HepG2 (cell line): ENCODE results near the gene CHRM5. TPM values are rescaled to one million over a fixed set of nuclear protein-coding genes. Genes with fewer than 3 reads are reported as not detected.

Source experiments
- ATF6 ChIP-seq: sonication (generic); formaldehyde crosslinking; conservative IDR thresholded peaks from 2 replicates; pipeline ENCODE4 v1.4.0; 2020; ENCODE audit warnings: missing genetic modification reagents
- EED ChIP-seq: sonication (generic); formaldehyde crosslinking; IDR thresholded peaks from 2 replicates; pipeline ENCODE4 v1.5.0; 2020; ENCODE audit warnings: mild to moderate bottlenecking, missing genetic modification reagents
- HOXA5 ChIP-seq: sonication (generic); formaldehyde crosslinking; IDR thresholded peaks from 2 replicates; pipeline ENCODE4 v1.4.0; 2020; ENCODE audit warnings: missing genetic modification reagents
- KDM3A ChIP-seq: IDR thresholded peaks from 2 replicates; pipeline ENCODE4 v1.6.1; 2018; ENCODE audit warnings: low read depth, missing compliant biosample characterization
- MEF2D ChIP-seq: sonication (generic); formaldehyde crosslinking; IDR thresholded peaks from 2 replicates; pipeline ENCODE4 v1.5.1; 2020; ENCODE audit warnings: mild to moderate bottlenecking, missing genetic modification reagents
- NKX3-1 ChIP-seq: sonication (generic); formaldehyde crosslinking; IDR thresholded peaks from 2 replicates; pipeline ENCODE4 v1.5.0; 2020; ENCODE audit warnings: missing genetic modification reagents
- PTBP1 ChIP-seq: fragments of 200-400 bp; formaldehyde crosslinking; IDR thresholded peaks from 2 replicates; pipeline ENCODE4 v1.6.1; 2018; ENCODE audit warnings: low read length, low read depth; ENCODE audit not compliant: poor library complexity, severe bottlenecking
- SNAI1 ChIP-seq: sonication (generic); formaldehyde crosslinking; IDR thresholded peaks from 2 replicates; pipeline ENCODE4 v1.5.0; 2020; ENCODE audit warnings: mild to moderate bottlenecking, missing genetic modification reagents, borderline replicate concordance
- SNAPC5 ChIP-seq: sonication (generic); formaldehyde crosslinking; IDR thresholded peaks from 2 replicates; pipeline ENCODE4 v1.8.1; 2023; ENCODE audit warnings: mild to moderate bottlenecking, missing genetic modification reagents, borderline replicate concordance
- SPEN ChIP-seq: sonication (generic); formaldehyde crosslinking; IDR thresholded peaks from 2 replicates; pipeline ENCODE4 v1.5.1; 2020; ENCODE audit warnings: low read depth, mild to moderate bottlenecking, missing genetic modification reagents
- TAF1 ChIP-seq: sonication (generic); formaldehyde crosslinking; IDR thresholded peaks from 2 replicates; pipeline ENCODE4 v1.4.0; 2020; ENCODE audit warnings: missing genetic modification reagents
- TARDBP ChIP-seq: sonication (generic); formaldehyde crosslinking; IDR thresholded peaks from 2 replicates; pipeline ENCODE4 v1.8.0; 2022; ENCODE audit warnings: mild to moderate bottlenecking, missing genetic modification reagents
- TEAD3 ChIP-seq: optimal IDR thresholded peaks from 2 replicates; pipeline ENCODE3; 2016; ENCODE audit warnings: borderline replicate concordance
- ZNF260 ChIP-seq: sonication (generic); formaldehyde crosslinking; IDR thresholded peaks from 2 replicates; pipeline ENCODE4 v1.4.0; 2020; ENCODE audit warnings: missing genetic modification reagents, low read depth, mild to moderate bottlenecking, borderline replicate concordance
- ZNF296 ChIP-seq: sonication (generic); formaldehyde crosslinking; conservative IDR thresholded peaks from 2 replicates; pipeline ENCODE4 v1.5.0; 2020; ENCODE audit warnings: mild to moderate bottlenecking, missing genetic modification reagents
- ZNF3 ChIP-seq: IDR thresholded peaks from 2 replicates; pipeline ENCODE4 v1.7.0; 2017; ENCODE audit warnings: inconsistent platforms
- ZNF414 ChIP-seq: sonication (generic); formaldehyde crosslinking; IDR thresholded peaks from 2 replicates; pipeline ENCODE4 v1.5.0; 2020; ENCODE audit warnings: missing genetic modification reagents
- polyA plus RNA-seq, 8 experiments: library from polyadenylated mRNA; depleted of rRNA in 3 of 8; stranded (reverse) in 7 of 8; unstranded in 1 of 8; fragments of >200 nt; fragmentation: Illumina TruSeq in 4 of 8; extraction: Trizol in 4 of 8; gene quantifications; 2 replicates each; pipeline versions ENCODE4 v1.2.1 to v1.2.3, GENCODE V29; 2011 to 2016; ENCODE audit warnings: low read depth in 4 of 8, missing spikeins in 1 of 8, mixed read lengths in 1 of 8; ENCODE audit not compliant: insufficient read depth in 1 of 8
- total RNA-seq, 5 experiments: library from RNA; depleted of rRNA; stranded (reverse); fragments of >200 nt; fragmentation: Illumina TruSeq; extraction: Trizol; gene quantifications; 2 replicates each; pipeline ENCODE4 v1.2.3, GENCODE V29; 2016; ENCODE audit warnings: low read depth in 1 of 5
- TF ChIP-seq, protein P1 (sequence below): sonication (generic); formaldehyde crosslinking; IDR thresholded peaks from 2 replicates; pipeline ENCODE4 v1.9.0; 2021; ENCODE audit warnings: missing genetic modification reagents, borderline replicate concordance
- TF ChIP-seq, protein P2 (sequence below): sonication (generic); formaldehyde crosslinking; IDR thresholded peaks from 2 replicates; pipeline ENCODE4 v1.4.0; 2020; ENCODE audit warnings: missing genetic modification reagents
- TF ChIP-seq, protein P3 (sequence below): sonication (generic); formaldehyde crosslinking; IDR thresholded peaks from 2 replicates; pipeline ENCODE4 v1.5.0; 2020; ENCODE audit warnings: mild to moderate bottlenecking, missing genetic modification reagents, borderline replicate concordance

CHRM5 gene
- total and polyA plus RNA-seq, 2 of the 13 experiments (the other 11 are each of a cell fraction or from before 2014, with no cell fraction given) = not detected

DNA sequence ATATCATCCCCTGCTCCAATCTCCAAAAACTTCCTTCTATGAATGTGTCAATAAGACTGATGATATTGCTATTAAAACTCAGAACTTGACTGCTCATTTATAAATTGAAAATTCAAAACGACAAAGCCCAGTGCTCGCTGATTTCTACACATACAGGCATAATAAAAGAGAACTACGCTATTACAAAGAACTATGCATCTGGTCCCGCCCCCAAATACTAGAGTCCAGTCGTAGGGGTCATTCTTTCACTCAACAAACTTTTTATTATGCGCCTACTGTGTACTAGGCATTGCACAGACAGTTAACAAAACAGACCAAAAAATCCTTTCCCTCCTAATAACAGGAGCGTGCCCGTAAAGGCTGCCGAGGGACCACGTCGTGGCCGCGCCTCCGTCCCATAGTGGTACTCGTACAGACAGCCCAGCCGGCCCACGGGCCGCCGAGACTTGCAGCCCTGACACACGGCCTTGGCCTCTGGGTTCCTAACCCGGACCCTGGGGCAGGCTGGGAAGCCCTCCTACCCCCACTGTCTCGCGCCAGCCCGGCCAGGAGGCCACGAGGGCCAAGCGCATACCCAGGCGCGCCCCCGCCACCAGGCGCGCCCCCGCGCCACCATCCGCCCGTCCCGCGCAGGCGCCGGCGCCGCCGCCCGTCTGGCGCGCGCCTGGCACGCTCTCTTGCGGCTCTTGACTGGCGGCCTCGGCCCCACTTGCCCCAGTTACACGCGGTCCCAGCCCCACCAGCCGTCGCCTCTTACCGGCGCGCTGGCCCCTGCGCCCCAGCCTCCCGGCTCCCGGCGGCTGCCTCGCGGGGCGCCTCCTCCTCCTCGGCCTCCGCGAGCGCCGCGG is 70.0 kb downstream of the CHRM5 start (continued):
- TF ChIP-seq ZNF3 (CRISPR knock-in tag) (peak; percentile 91), ZNF260 (CRISPR knock-in tag) (no peak), TARDBP (CRISPR knock-in tag) (peak; percentile 60; the same call in 1 of the 2 replicates), ZNF296 (CRISPR knock-in tag) (no peak), SNAI1 (CRISPR knock-in tag) (no peak), TAF1 (CRISPR knock-in tag) (peak; percentile 71), SPEN (CRISPR knock-in tag) (no peak; the same call in 1 of the 2 replicates), SNAPC5 (CRISPR knock-in tag) (no peak), ATF6 (CRISPR knock-in tag) (no peak), ZNF414 (CRISPR knock-in tag) (0 out of 2 replicates have a peak, but pooled peaks have one; percentile 72), KDM3A (CRISPR knock-in tag) (no peak), TEAD3 (CRISPR knock-in tag) (peak; percentile 19), MEF2D (CRISPR knock-in tag) (no peak), HOXA5 (CRISPR knock-in tag) (peak; percentile 58; the same call in 1 of the 2 replicates), EED (no peak), PTBP1 (no peak), NKX3-1 (CRISPR knock-in tag) (no peak)
- TF ChIP-seq, protein P1, sequence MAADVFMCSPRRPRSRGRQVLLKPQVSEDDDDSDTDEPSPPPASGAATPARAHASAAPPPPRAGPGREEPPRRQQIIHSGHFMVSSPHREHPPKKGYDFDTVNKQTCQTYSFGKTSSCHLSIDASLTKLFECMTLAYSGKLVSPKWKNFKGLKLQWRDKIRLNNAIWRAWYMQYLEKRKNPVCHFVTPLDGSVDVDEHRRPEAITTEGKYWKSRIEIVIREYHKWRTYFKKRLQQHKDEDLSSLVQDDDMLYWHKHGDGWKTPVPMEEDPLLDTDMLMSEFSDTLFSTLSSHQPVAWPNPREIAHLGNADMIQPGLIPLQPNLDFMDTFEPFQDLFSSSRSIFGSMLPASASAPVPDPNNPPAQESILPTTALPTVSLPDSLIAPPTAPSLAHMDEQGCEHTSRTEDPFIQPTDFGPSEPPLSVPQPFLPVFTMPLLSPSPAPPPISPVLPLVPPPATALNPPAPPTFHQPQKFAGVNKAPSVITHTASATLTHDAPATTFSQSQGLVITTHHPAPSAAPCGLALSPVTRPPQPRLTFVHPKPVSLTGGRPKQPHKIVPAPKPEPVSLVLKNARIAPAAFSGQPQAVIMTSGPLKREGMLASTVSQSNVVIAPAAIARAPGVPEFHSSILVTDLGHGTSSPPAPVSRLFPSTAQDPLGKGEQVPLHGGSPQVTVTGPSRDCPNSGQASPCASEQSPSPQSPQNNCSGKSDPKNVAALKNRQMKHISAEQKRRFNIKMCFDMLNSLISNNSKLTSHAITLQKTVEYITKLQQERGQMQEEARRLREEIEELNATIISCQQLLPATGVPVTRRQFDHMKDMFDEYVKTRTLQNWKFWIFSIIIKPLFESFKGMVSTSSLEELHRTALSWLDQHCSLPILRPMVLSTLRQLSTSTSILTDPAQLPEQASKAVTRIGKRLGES (CRISPR knock-in tag) = no peak
- TF ChIP-seq, protein P2, sequence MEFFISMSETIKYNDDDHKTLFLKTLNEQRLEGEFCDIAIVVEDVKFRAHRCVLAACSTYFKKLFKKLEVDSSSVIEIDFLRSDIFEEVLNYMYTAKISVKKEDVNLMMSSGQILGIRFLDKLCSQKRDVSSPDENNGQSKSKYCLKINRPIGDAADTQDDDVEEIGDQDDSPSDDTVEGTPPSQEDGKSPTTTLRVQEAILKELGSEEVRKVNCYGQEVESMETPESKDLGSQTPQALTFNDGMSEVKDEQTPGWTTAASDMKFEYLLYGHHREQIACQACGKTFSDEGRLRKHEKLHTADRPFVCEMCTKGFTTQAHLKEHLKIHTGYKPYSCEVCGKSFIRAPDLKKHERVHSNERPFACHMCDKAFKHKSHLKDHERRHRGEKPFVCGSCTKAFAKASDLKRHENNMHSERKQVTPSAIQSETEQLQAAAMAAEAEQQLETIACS (CRISPR knock-in tag) = peak; percentile 93
- TF ChIP-seq, protein P3, sequence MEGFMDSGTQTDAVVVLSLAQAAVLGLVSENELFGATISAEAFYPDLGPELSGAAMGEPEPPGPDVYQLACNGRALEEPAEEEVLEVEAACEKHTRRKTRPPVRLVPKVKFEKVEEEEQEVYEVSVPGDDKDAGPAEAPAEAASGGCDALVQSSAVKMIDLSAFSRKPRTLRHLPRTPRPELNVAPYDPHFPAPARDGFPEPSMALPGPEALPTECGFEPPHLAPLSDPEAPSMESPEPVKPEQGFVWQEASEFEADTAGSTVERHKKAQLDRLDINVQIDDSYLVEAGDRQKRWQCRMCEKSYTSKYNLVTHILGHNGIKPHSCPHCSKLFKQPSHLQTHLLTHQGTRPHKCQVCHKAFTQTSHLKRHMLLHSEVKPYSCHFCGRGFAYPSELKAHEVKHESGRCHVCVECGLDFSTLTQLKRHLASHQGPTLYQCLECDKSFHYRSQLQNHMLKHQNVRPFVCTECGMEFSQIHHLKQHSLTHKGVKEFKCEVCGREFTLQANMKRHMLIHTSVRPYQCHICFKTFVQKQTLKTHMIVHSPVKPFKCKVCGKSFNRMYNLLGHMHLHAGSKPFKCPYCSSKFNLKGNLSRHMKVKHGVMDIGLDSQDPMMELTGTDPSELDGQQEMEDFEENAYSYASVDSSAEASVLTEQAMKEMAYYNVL = 0 out of 2 replicates have a peak, but pooled peaks have one; percentile 69
